Measurements from ENCODE around the gene RPP25L. TPM values are rescaled to one million over a fixed set of nuclear protein-coding genes. Genes with fewer than 3 reads are reported as not detected.

RPP25L gene
- total RNA-seq, 2 donors from 2014 or later: 52.1 to 53.2 TPM

DNA sequence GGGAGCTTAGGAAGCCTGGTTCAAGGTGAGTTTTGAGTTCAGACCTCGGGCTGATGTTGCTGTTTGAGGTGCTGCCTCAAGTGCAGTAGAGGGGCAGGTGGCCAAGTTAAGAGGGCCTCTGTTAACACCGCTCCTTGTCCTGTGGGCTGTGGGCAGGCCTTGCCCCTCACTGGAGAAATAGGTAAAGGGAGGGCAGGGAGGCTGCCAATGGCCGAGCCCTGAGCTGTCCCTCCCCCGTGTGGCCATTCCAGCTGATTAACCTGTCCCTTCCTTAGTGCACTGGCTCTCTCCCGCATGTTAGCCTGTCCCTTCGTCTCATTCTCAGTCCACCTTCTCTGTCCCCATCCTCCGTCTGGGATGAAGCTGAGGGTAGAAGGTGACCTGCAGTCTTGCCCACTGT lies 43.8 kb downstream of the RPP25L start:
- no peak for DNase-seq (ENCODE audit: low spot score)
- WGBS: 77% methylated on average over 7 of the region's 7 CpGs
- Histone ChIP-seq H3K27me3 (replicated peaks; ENCODE audit: insufficient read depth) (no peaks in the 10 kb centered on the region), H3K27ac (no peak overlapping the region), H3K4me3 (no peak overlapping the region), H3K36me3 (no peaks in the 10 kb centered on the region), H3K4me1 (replicated peaks) (no peaks in the 10 kb centered on the region), H3K9me3 (no peaks in the 10 kb centered on the region)
- intact Hi-C loops (cut with DNase I): no loop called here
- TF ChIP-seq POLR2A (IDR thresholded peaks at IDR 0.05) (no peak), POLR2AphosphoS5 (IDR thresholded peaks at IDR 0.05) (no peak)
- TF ChIP-seq, protein P1, sequence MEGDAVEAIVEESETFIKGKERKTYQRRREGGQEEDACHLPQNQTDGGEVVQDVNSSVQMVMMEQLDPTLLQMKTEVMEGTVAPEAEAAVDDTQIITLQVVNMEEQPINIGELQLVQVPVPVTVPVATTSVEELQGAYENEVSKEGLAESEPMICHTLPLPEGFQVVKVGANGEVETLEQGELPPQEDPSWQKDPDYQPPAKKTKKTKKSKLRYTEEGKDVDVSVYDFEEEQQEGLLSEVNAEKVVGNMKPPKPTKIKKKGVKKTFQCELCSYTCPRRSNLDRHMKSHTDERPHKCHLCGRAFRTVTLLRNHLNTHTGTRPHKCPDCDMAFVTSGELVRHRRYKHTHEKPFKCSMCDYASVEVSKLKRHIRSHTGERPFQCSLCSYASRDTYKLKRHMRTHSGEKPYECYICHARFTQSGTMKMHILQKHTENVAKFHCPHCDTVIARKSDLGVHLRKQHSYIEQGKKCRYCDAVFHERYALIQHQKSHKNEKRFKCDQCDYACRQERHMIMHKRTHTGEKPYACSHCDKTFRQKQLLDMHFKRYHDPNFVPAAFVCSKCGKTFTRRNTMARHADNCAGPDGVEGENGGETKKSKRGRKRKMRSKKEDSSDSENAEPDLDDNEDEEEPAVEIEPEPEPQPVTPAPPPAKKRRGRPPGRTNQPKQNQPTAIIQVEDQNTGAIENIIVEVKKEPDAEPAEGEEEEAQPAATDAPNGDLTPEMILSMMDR (IDR thresholded peaks at IDR 0.05): no peak

DNA sequence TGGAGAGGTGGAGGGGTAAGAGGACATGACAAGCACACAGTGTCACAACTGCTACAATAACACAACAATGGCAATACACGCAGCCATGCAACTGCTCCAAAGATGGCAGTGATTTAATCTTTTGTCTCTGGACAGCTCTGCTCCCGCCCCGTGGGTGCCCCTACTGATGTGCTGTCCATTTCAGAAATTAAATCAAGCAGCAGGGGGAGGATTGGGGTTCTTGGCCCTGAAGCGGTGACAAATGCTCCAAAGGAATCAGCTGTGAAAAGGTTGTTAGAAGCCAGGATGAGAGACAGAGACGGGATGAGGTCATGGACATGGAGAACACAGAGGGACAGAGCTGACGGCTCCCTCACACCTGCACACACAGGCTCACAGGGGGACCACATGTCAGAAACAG lies 44.9 kb downstream of the RPP25L start:
- intact Hi-C loops (cut with DNase I): no loop called here
- Histone ChIP-seq H3K4me3 (no peak overlapping the region), H3K27me3 (replicated peaks; ENCODE audit: insufficient read depth) (no peaks in the 10 kb centered on the region), H3K9me3 (no peaks in the 10 kb centered on the region), H3K27ac (no peak overlapping the region), H3K36me3 (no peaks in the 10 kb centered on the region), H3K4me1 (replicated peaks) (no peaks in the 10 kb centered on the region)
- WGBS: 68% methylated on average over 6 of the region's 6 CpGs
- TF ChIP-seq POLR2A (IDR thresholded peaks at IDR 0.05) (no peak), POLR2AphosphoS5 (IDR thresholded peaks at IDR 0.05) (no peak)
- TF ChIP-seq, protein P1 (IDR thresholded peaks at IDR 0.05): no peak
- no peak for DNase-seq (ENCODE audit: low spot score)

DNA sequence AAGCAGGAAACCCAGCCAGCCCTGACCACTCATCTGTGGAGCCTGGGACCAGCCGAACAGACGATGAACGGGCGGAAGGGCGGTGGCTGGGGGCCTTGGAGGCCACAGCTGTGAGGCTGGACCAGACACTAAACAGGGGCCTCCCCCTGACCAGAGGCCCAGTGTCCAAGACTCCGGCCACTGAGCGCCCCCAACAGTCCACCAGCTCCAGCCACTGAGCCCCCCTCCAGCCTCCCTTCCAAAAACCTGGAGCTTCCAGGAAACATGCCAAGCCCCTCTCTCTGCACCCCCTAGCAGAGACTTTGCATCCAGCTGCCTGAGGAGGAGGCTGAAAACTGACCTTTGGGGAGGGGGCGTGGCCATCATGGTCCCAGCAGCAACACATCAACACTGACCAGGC lies 45.6 kb downstream of the RPP25L start:
- no peaks in the 10 kb centered on the region for H3K27me3 ChIP-seq (replicated peaks; ENCODE audit: insufficient read depth)
- 69% methylated on average over 8 of the region's 8 CpGs for WGBS
- H3K4me1 ChIP-seq (replicated peaks): no peaks in the 10 kb centered on the region
- H3K4me3 ChIP-seq: no peak overlapping the region
- TF ChIP-seq, protein P1 (IDR thresholded peaks at IDR 0.05): no peak
- TF ChIP-seq POLR2A (IDR thresholded peaks at IDR 0.05) (no peak), POLR2AphosphoS5 (IDR thresholded peaks at IDR 0.05) (no peak)
- DNase-seq (ENCODE audit: low spot score): no peak
- H3K9me3 ChIP-seq: no peaks in the 10 kb centered on the region
- no peaks in the 10 kb centered on the region for H3K36me3 ChIP-seq
- H3K27ac ChIP-seq: no peak overlapping the region
- intact Hi-C loops (cut with DNase I): no loop called here

DNA sequence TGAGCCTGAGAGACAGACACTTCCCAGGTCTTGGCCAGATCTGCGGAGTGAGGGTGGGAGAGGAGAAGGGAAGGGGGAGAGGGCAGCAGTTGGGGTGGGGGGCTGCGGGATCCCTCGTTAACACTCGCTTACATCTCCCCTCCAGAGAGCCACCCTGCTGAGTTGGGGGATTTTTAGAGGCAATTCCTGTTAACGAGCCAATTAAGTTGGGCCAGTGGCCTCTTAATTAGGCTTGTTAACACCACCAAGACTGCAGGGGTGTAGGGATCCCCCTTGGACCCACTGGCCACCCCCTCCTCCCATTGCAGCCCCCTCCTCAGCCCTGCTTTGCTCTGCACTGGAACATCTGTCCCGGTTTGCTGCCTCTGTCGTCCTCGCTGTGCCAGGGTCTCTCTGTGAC lies 46.0 kb downstream of the RPP25L start:
- H3K4me1 ChIP-seq (replicated peaks): no peaks in the 10 kb centered on the region
- H3K4me3 ChIP-seq: no peak overlapping the region
- no peaks in the 10 kb centered on the region for H3K27me3 ChIP-seq (replicated peaks; ENCODE audit: insufficient read depth)
- no peak overlapping the region for H3K27ac ChIP-seq
- TF ChIP-seq POLR2A (IDR thresholded peaks at IDR 0.05): no peak
- TF ChIP-seq, protein P1 (IDR thresholded peaks at IDR 0.05): no peak
- 83% methylated on average over 8 of the region's 8 CpGs for WGBS
- H3K36me3 ChIP-seq: no peaks in the 10 kb centered on the region
- no peak for DNase-seq (ENCODE audit: low spot score)
- H3K9me3 ChIP-seq: no peaks in the 10 kb centered on the region
- intact Hi-C loops (cut with DNase I): no loop called here

DNA sequence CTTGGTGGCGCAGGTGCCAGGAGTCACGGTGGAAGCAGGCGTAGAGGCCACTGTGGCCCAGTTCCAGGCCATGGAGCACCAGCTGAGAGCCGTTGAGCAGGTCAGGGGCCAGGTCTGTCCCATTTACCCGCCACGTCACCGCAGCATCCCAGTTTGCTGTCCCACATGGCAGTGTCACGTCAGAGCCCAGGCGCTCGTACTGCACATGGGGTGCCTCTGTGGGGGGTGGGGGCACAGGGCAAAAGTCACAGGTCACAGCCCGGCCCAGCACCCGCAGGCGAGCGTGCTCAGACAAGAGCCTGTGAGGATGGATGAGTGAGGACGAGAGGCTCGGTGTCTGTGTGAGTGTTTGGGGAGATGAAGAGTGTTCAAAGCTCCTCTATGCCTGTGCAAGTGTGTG lies 47.3 kb downstream of the RPP25L start:
- intact Hi-C loops (cut with DNase I): no loop called here
- DNase-seq (ENCODE audit: low spot score): no peak
- H3K36me3 ChIP-seq: no peaks in the 10 kb centered on the region
- no peaks in the 10 kb centered on the region for H3K27me3 ChIP-seq (replicated peaks; ENCODE audit: insufficient read depth)
- no peaks in the 10 kb centered on the region for H3K9me3 ChIP-seq
- H3K27ac ChIP-seq: no peak overlapping the region
- H3K4me1 ChIP-seq (replicated peaks): no peaks in the 10 kb centered on the region
- TF ChIP-seq, protein P1 (IDR thresholded peaks at IDR 0.05): no peak
- no peak for TF ChIP-seq POLR2A (IDR thresholded peaks at IDR 0.05)
- TF ChIP-seq POLR2AphosphoS5 (IDR thresholded peaks at IDR 0.05): no peak
- WGBS: 88% methylated on average over 16 of the region's 16 CpGs
- no peak overlapping the region for H3K4me3 ChIP-seq
